Keratinocyte (primary cell): ENCODE data around the gene SLC12A9.

ENCODE experiments used
- CTCF ChIP-seq, 3 experiments: IDR thresholded peaks in 1 of 3; conservative IDR thresholded peaks in 1 of 3; optimal IDR thresholded peaks in 1 of 3; 2 replicates in 2 of 3; 3 replicates in 1 of 3; pipeline versions ENCODE3 to v1.5.1; 2011; ENCODE audit warnings: low read length in 3 of 3, mild to moderate bottlenecking in 3 of 3, moderate library complexity in 2 of 3, control low read depth in 1 of 3, inconsistent platforms in 1 of 3; ENCODE audit not compliant: insufficient read depth in 2 of 3; ENCODE audit errors: extremely low read depth in 1 of 3
- EZH2 ChIP-seq: IDR thresholded peaks from one replicate; pipeline ENCODE4 v1.6.1; 2012; ENCODE audit warnings: inconsistent platforms, mild to moderate bottlenecking, low read length, moderate library complexity

GRCh38 chr7:100866729-100867039, 14.2 kb downstream of the SLC12A9 start:
- no peak for TF ChIP-seq CTCF (optimal IDR thresholded peaks at IDR 0.05 in 1 of 3, IDR thresholded peaks at IDR 0.05 in 1 of 3, conservative IDR thresholded peaks at IDR 0.05 in 1 of 3; ENCODE audit: extremely low read depth in 1 of 3, insufficient read depth in 2 of 3, low read length in 3 of 3)
- no peak for TF ChIP-seq EZH2
